HCT116 (cell line): Measurements from ENCODE around the gene SLC6A6.

Experiments
- CEBPB ChIP-seq: IDR thresholded peaks from 2 replicates; pipeline ENCODE4 v1.6.1; 2012; ENCODE audit warnings: low read depth
- CTCF ChIP-seq, 3 experiments: fragments of 200-600 bp in 1 of 3; sonication (generic) in 1 of 3; IDR thresholded peaks in 2 of 3; conservative IDR thresholded peaks in 1 of 3; 2 replicates each; pipeline ENCODE4 v1.5.1; 2012 to 2017; ENCODE audit warnings: low read depth in 2 of 3, low read length in 2 of 3, antibody characterized with exemption in 1 of 3, borderline replicate concordance in 1 of 3, control low read depth in 1 of 3, mild to moderate bottlenecking in 1 of 3, mixed read lengths in 1 of 3, mixed run types in 1 of 3, moderate library complexity in 1 of 3; ENCODE audit not compliant: insufficient read depth in 1 of 3
- EZH2 ChIP-seq: fragments of 200-600 bp; sonication (generic); IDR thresholded peaks from 2 replicates; pipeline ENCODE4 v1.6.1; 2017; ENCODE audit warnings: antibody characterized with exemption, mixed run types
- EZH2phosphoT487 ChIP-seq: fragments of 200-600 bp; IDR thresholded peaks from 2 replicates; pipeline ENCODE4 v1.6.1; 2018; ENCODE audit warnings: antibody characterized with exemption, borderline replicate concordance
- JUND ChIP-seq: IDR thresholded peaks from 2 replicates; pipeline ENCODE4 v1.6.1; 2012
- MAX ChIP-seq: IDR thresholded peaks from 2 replicates; pipeline ENCODE4 v1.6.1; 2012
- POLR2A ChIP-seq: IDR thresholded peaks from 2 replicates; pipeline ENCODE4 v1.7.0; 2011; ENCODE audit warnings: borderline replicate concordance; ENCODE audit not compliant: insufficient read depth, insufficient read length; ENCODE audit errors: extremely low read depth
- POLR2AphosphoS5 ChIP-seq: IDR thresholded peaks from 2 replicates; pipeline ENCODE4 v1.6.1; 2011; ENCODE audit warnings: mild to moderate bottlenecking, low read depth, low read length, moderate library complexity
- RAD21 ChIP-seq: IDR thresholded peaks from 2 replicates; pipeline ENCODE4 v1.6.1; 2012; ENCODE audit warnings: low read depth, mild to moderate bottlenecking
- REST ChIP-seq: IDR thresholded peaks from 2 replicates; pipeline ENCODE4 v1.6.1; 2012; ENCODE audit warnings: low read depth
- SRF ChIP-seq: IDR thresholded peaks from 2 replicates; pipeline ENCODE4 v1.6.1; 2012; ENCODE audit warnings: low read depth
- TCF7L2 ChIP-seq: IDR thresholded peaks from 2 replicates; pipeline ENCODE4 v1.7.0; 2011; ENCODE audit warnings: borderline replicate concordance, inconsistent platforms; ENCODE audit not compliant: insufficient read depth, insufficient read length; ENCODE audit errors: extremely low read depth
- YY1 ChIP-seq: IDR thresholded peaks from 2 replicates; pipeline ENCODE4 v1.6.1; 2011; ENCODE audit warnings: low read length, low read depth, moderate library complexity, mild to moderate bottlenecking; ENCODE audit not compliant: insufficient replicate concordance; ENCODE audit errors: extremely low read depth
- ZNF274 ChIP-seq: fragments of 200-500 bp; sonication (Bioruptor generic); IDR thresholded peaks from 2 replicates; pipeline ENCODE4 v1.6.1; 2014; ENCODE audit warnings: mild to moderate bottlenecking, low read depth, low read length, inconsistent platforms

GRCh38 chr3:14448756-14449727, 46.6 kb downstream of the SLC6A6 start:
- no peak for TF ChIP-seq CTCF (IDR thresholded peaks at IDR 0.05 in 2 of 3, conservative IDR thresholded peaks at IDR 0.05 in 1 of 3; ENCODE audit: borderline replicate concordance in 1 of 3, insufficient read depth in 1 of 3, low read depth in 2 of 3, low read length in 2 of 3)
- no peak for TF ChIP-seq JUND
- no peak for TF ChIP-seq YY1
- TF ChIP-seq MAX = no peak
- TF ChIP-seq REST = no peak
- TF ChIP-seq ZNF274 = no peak
- no peak for TF ChIP-seq POLR2AphosphoS5
- no peak for TF ChIP-seq POLR2A
- TF ChIP-seq TCF7L2 = no peak
- TF ChIP-seq RAD21 = no peak
- no peak for TF ChIP-seq SRF
- TF ChIP-seq EZH2 = no peak
- no peak for TF ChIP-seq CEBPB
- no peak for TF ChIP-seq EZH2phosphoT487
